RWPE1 (cell line): Measurements from ENCODE around the gene MRGPRE.

Experiments
- CTCF ChIA-PET: fragments of 350-600 bp; sonication (Branson Sonifier 250); formaldehyde crosslinking; extraction: SDS; loops from one replicate; lab custom pipeline; 2021; lab: Yijun Ruan, JAX
- POLR2A ChIA-PET: fragments of 400-600 bp; formaldehyde crosslinking; extraction: SDS; loops from one replicate; lab custom pipeline; 2020; ENCODE audit warnings: antibody characterized with exemption; ENCODE audit not compliant: low non-redundant PET; lab: Yijun Ruan, JAX
- DNase-seq: peaks from one replicate; pipeline ENCODE4 v3.0.0; 2012; ENCODE audit warnings: low spot score
- H3K27ac ChIP-seq: fragments of 450-650 bp; 2 replicates; pipeline ENCODE4 v1.5.1; 2017
- CTCF ChIP-seq: fragments of 450-650 bp; conservative IDR thresholded peaks from 2 replicates; pipeline ENCODE4 v1.5.1; 2017; ENCODE audit warnings: low read depth, mild to moderate bottlenecking

MRGPRE gene

GRCh38 chr11:3177931-3178330 lies 54.3 kb downstream of the MRGPRE start:
- CTCF ChIA-PET, result no interaction called here
- POLR2A ChIA-PET, result no interaction called here
- DNase-seq, result no peak
- no peak for TF ChIP-seq CTCF
- no peak overlapping the region for H3K27ac ChIP-seq
